WI38 (cell line): ENCODE data around the gene RAMACL.

Source experiments
- H3K4me3 ChIP-seq: 2 replicates; pipeline ENCODE4 v1.5.1; 2011; ENCODE audit warnings: low read depth, mild to moderate bottlenecking, control low read depth, low read length
- TF ChIP-seq, protein P1 (sequence below): IDR thresholded peaks from 2 replicates; pipeline ENCODE4 v1.5.1; 2012; ENCODE audit warnings: low read depth, mild to moderate bottlenecking, control low read depth, low read length

Gene RAMACL

DNA sequence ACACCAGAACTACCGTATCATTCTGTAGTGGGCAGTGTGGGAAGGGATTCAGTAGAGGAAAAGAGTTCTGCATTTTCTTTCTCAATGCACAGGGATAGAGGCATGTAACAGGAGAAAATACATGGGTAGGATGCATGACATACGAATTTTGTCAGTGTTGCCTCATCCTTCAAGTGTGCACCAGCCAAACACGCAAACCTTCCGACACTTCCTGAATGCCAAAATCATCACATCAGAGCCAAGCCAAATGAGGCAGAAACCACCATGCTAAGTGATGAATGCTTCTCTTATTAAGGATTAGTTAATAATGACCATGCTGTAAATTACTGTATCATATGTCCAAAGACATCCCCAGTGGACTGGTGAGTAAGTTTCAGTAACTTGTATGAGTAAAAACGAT lies 27.3 kb downstream of the RAMACL start:
- TF ChIP-seq, protein P1, sequence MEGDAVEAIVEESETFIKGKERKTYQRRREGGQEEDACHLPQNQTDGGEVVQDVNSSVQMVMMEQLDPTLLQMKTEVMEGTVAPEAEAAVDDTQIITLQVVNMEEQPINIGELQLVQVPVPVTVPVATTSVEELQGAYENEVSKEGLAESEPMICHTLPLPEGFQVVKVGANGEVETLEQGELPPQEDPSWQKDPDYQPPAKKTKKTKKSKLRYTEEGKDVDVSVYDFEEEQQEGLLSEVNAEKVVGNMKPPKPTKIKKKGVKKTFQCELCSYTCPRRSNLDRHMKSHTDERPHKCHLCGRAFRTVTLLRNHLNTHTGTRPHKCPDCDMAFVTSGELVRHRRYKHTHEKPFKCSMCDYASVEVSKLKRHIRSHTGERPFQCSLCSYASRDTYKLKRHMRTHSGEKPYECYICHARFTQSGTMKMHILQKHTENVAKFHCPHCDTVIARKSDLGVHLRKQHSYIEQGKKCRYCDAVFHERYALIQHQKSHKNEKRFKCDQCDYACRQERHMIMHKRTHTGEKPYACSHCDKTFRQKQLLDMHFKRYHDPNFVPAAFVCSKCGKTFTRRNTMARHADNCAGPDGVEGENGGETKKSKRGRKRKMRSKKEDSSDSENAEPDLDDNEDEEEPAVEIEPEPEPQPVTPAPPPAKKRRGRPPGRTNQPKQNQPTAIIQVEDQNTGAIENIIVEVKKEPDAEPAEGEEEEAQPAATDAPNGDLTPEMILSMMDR = no peak
- no peak overlapping the region for H3K4me3 ChIP-seq

DNA sequence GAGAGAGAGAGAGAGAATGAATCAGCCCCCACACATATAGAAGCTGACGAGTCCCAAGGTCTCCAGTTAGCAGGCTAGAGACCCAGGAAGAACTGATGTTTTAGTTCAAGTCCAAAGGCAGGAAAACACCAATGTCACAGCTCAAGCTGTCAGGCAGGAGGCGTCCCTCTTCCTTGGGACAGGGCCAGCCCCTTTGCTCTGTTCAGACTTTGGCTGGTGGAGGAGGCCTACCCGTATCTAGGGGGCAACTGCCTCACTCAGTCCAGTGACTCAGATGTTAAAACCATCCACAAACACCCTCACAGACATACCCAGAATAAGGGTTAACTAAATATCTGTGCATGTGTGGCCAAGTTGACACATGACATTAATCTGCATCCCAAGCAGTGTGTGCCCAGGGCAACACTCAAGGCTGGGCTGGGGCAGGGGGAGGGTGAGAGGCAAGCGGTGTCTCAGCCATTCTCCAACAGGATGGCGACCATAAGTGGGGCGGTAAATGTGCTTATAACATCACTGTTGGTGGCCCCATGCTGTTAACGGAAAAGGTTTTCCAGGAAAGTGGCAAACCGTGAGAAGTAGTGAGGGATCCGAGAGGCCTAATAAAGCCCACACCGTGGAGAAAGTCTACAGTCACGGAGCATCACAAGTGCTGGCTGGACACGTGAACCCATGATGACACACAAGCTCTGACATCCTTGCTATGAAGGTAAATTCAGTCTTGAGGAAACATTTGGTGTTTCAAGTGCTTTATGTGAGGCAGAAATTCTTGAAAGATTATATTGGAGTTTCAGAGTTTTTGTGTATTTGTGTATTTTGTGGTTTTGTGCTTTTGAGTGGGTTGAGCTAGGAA lies 28.1 kb downstream of the RAMACL start:
- no peak overlapping the region for H3K4me3 ChIP-seq
- TF ChIP-seq, protein P1 = no peak

- H3K4me3 ChIP-seq = no peak overlapping the region
- TF ChIP-seq, protein P1 = no peak
Measured at GRCh38 chr6:166556863-166557322, 29.6 kb downstream of the RAMACL start.

DNA sequence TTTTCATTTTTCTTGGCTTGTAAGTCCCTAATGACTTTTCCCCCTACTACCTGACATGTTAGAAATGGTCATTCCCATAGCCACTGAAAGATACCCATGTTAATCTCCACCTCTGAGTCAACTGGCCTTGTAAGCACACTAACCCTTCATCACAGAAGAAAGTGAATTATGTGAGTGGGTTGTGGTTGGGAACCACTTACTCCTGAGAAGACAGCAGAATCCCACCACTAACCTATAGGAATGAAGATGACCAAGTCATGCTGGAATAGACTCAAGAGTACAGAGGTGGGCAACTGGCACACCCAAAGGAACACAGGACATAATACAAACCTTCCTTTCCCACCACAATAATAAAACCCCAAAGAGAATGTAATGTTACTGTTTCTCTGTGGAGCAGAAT lies 30.1 kb downstream of the RAMACL start:
- TF ChIP-seq, protein P1 = no peak
- no peak overlapping the region for H3K4me3 ChIP-seq

GRCh38 chr6:166555086-166555485 lies 31.4 kb downstream of the RAMACL start:
- H3K4me3 ChIP-seq = no peak overlapping the region
- TF ChIP-seq, protein P1 = no peak

DNA sequence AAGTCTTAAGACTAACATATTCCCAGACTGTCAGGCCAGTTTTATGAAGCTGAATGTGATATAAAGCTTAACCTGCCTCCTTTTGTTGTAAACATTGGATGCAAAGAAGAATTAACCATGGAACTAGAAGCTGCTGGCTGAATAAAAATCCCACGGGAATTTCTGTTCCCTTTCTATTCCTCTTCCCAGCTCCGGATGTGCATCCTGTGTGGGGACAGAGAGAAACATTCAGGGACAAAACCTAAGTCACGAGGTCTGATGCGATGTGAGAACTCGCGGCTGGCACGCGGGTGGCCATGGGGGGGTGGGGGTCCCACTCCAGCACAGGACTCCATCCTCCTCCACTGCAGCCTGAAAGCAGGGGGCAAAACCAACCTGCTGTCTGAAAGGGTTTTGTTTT lies 32.2 kb downstream of the RAMACL start:
- TF ChIP-seq, protein P1 = no peak
- H3K4me3 ChIP-seq = no peak overlapping the region

DNA sequence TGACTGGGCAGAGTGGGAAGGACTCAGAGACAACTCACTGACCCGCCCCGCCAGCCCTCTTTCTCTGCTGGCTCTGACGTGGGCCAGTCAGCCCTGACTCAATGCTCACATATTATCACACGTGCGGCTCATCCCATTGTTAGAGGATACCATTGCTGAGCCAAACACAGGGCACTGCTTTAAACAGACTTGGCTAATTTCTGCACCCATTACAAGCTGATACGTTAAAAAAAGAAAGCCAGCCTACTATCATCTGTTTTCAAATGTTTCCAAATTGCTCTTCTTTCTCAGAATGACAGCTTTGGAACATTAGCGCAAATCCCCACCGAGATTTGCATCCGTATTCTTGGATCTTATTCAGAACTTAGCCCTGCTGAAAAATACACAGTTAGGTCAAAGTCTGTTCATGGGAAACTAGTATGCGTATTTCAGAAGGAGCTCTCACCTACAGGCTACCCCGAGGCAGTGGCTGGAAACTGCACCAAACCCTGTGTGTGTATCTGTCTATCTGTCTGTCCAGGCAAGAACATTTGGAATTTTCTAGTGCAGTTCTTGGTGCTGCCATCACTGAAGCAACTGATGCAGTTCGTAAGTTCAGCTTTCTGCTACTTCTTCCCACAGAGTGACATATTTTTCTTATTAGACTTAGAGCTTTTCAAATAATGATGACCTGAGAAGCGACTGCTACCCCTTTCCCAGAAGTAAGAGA lies 32.8 kb downstream of the RAMACL start:
- H3K4me3 ChIP-seq = no peak overlapping the region
- TF ChIP-seq, protein P1 = no peak
